Neural progenitor cell (in vitro differentiated cells): ENCODE data around the gene HHLA2. TPM values are rescaled to one million over a fixed set of nuclear protein-coding genes. Genes with fewer than 3 reads are reported as not detected.

ENCODE experiments used
- DNase-seq: peaks from one replicate; pipeline ENCODE4 v3.0.0-alpha.2; 2016; ENCODE audit warnings: low spot score
- H2AFZ ChIP-seq: fragments of 200-600 bp; sonication (generic); replicated peaks from 2 replicates; pipeline ENCODE4 v1.6.1; 2016; ENCODE audit warnings: antibody characterized with exemption
- H3F3A ChIP-seq: fragments of 200-600 bp; sonication (generic); 2 replicates; pipeline ENCODE4 v1.6.1; 2016; ENCODE audit warnings: antibody characterized with exemption, low read depth
- H3K27ac ChIP-seq: fragments of 200-600 bp; sonication (generic); 2 replicates; pipeline ENCODE4 v1.5.1; 2016; ENCODE audit warnings: mild to moderate bottlenecking
- H3K27me3 ChIP-seq: fragments of 200-600 bp; sonication (generic); 2 replicates; pipeline ENCODE4 v1.6.1; 2016; ENCODE audit warnings: mild to moderate bottlenecking, moderate library complexity
- H3K36me3 ChIP-seq: fragments of 200-600 bp; sonication (generic); 2 replicates; pipeline ENCODE4 v1.5.1; 2016
- H3K4me1 ChIP-seq: fragments of 200-600 bp; sonication (generic); 2 replicates; pipeline ENCODE4 v1.6.1; 2016; ENCODE audit warnings: mixed run types
- H3K4me2 ChIP-seq: fragments of 200-600 bp; sonication (generic); 2 replicates; pipeline ENCODE4 v1.6.1; 2016
- H3K4me3 ChIP-seq: fragments of 200-600 bp; sonication (generic); 2 replicates; pipeline ENCODE4 v1.5.1; 2016
- H3K79me2 ChIP-seq: fragments of 200-600 bp; sonication (generic); 2 replicates; pipeline ENCODE4 v1.6.1; 2016; ENCODE audit warnings: low read depth
- H3K9ac ChIP-seq: fragments of 200-600 bp; sonication (generic); 2 replicates; pipeline ENCODE4 v1.6.1; 2016
- H3K9me3 ChIP-seq: fragments of 200-600 bp; sonication (generic); 2 replicates; pipeline ENCODE4 v1.5.1; 2016; ENCODE audit warnings: low read depth
- H4K20me1 ChIP-seq: fragments of 200-600 bp; sonication (generic); 2 replicates; pipeline ENCODE4 v1.6.1; 2016; ENCODE audit warnings: low read depth
- H3K27ac Mint-ChIP-seq: 3 replicates; pipeline ENCODE4 v1.8.0; 2021; ENCODE audit warnings: mixed read lengths
- H3K27me3 Mint-ChIP-seq: 2 replicates; pipeline ENCODE4 v1.8.0; 2022; ENCODE audit warnings: low read depth, mild to moderate bottlenecking, inconsistent platforms, moderate library complexity, mixed read lengths; ENCODE audit not compliant: insufficient read depth
- H3K36me3 Mint-ChIP-seq: 3 replicates; pipeline ENCODE4 v1.8.0; 2021; ENCODE audit warnings: mixed read lengths
- H3K4me1 Mint-ChIP-seq: 3 replicates; pipeline ENCODE4 v1.8.0; 2021; ENCODE audit warnings: mixed read lengths
- H3K4me3 Mint-ChIP-seq: 3 replicates; pipeline ENCODE4 v1.8.0; 2021; ENCODE audit warnings: mild to moderate bottlenecking, moderate library complexity, mixed read lengths
- H3K9me3 Mint-ChIP-seq: 3 replicates; pipeline ENCODE4 v1.8.0; 2020; ENCODE audit warnings: mixed read lengths
- EZH2 ChIP-seq: fragments of 200-600 bp; sonication (generic); IDR thresholded peaks from 2 replicates; pipeline ENCODE4 v1.6.1; 2017; ENCODE audit warnings: antibody characterized with exemption, mild to moderate bottlenecking, moderate library complexity
- EZH2phosphoT487 ChIP-seq: fragments of 200-600 bp; sonication (generic); IDR thresholded peaks from 2 replicates; pipeline ENCODE4 v1.6.1; 2017; ENCODE audit warnings: antibody characterized with exemption
- total RNA-seq: library from RNA; depleted of rRNA; stranded (reverse); fragments of >200 nt; gene quantifications from 2 replicates; pipeline ENCODE4 v1.2.3, GENCODE V29; 2015; ENCODE audit warnings: low replicate concordance
- TF ChIP-seq, protein P1 (sequence below): fragments of 200-600 bp; sonication (generic); IDR thresholded peaks from 2 replicates; pipeline ENCODE4 v1.5.1; 2017; ENCODE audit warnings: antibody characterized with exemption, mild to moderate bottlenecking

Gene HHLA2
- total RNA-seq, 1 donor from 2014 or later, result not detected

DNA sequence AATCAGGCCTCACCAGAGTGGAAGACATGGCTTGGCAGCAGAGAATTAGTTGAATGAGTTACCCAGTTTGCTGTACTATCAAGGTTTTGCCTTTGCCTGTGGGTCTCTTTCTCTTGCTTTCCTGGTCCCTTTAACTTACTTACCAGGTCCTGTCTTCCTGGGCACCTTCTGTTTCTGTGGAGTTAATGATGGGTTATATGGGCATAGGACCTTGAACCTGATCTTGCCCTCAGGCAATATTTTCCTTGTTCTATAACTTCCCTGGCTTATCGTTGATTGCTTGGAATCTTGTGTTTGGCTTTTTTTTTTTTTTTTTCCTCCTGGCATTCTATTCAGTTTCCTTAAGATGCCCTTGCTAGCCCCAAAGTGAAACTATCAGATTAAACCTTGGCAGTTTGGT, 106.8 kb downstream of the HHLA2 start:
- Mint-ChIP-seq H3K27ac (peak overlapping the region; percentile 72), H3K4me3 (no peak overlapping the region), H3K36me3 (no peaks in the 10 kb centered on the region), H3K4me1 (peaks cover 46% of the 10 kb centered on the region), H3K9me3 (peaks cover 12% of the 10 kb centered on the region), H3K27me3 (no peaks in the 10 kb centered on the region)
- H3K4me2 ChIP-seq, result no peak overlapping the region
- no peaks in the 10 kb centered on the region for H3K36me3 ChIP-seq
- peaks cover 8% of the 10 kb centered on the region for H3K4me1 ChIP-seq
- H3F3A ChIP-seq, result no peaks in the 10 kb centered on the region
- no peak overlapping the region for H2AFZ ChIP-seq
- H3K9me3 ChIP-seq, result no peaks in the 10 kb centered on the region
- H3K27me3 ChIP-seq, result no peaks in the 10 kb centered on the region
- no peak overlapping the region for H3K9ac ChIP-seq
- DNase-seq, result no peak
- no peak overlapping the region for H3K4me3 ChIP-seq
- TF ChIP-seq EZH2 (no peak), EZH2phosphoT487 (no peak)
- TF ChIP-seq, protein P1, sequence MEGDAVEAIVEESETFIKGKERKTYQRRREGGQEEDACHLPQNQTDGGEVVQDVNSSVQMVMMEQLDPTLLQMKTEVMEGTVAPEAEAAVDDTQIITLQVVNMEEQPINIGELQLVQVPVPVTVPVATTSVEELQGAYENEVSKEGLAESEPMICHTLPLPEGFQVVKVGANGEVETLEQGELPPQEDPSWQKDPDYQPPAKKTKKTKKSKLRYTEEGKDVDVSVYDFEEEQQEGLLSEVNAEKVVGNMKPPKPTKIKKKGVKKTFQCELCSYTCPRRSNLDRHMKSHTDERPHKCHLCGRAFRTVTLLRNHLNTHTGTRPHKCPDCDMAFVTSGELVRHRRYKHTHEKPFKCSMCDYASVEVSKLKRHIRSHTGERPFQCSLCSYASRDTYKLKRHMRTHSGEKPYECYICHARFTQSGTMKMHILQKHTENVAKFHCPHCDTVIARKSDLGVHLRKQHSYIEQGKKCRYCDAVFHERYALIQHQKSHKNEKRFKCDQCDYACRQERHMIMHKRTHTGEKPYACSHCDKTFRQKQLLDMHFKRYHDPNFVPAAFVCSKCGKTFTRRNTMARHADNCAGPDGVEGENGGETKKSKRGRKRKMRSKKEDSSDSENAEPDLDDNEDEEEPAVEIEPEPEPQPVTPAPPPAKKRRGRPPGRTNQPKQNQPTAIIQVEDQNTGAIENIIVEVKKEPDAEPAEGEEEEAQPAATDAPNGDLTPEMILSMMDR, result no peak
- H3K79me2 ChIP-seq, result no peaks in the 10 kb centered on the region
- H3K27ac ChIP-seq, result no peak overlapping the region
- H4K20me1 ChIP-seq, result no peaks in the 10 kb centered on the region

DNA sequence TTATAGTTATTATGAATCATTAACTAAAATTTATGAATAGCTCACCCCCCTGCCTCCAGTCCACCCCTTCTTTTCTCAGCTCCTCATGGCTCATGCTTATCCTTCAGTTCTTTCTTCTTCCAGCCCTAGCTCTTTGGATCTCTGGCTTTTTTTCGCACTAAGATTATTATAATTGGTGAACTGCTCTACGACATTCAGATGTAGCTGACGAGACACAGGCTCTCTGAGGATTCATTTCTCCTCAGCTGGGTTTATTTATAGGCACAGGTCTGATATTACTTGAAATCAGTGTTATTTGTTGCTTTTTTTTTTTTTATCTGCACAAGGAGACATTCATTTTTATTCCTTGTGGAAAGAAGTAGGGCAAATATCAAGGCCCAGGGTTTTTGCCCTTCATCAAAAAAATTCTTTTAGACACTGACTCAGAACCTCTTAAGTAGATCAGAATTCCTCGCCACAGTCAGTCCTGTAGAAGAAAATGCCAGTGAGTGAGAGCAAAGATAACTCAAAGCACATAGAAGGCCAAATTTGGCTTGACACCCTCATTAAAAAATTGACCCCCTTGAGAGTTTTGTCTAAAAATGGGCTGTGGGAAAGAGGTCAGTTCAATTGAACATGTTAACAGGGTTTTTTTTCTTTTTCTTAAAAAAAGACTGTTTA, 107.5 kb downstream of the HHLA2 start:
- no peak overlapping the region for H3K4me3 Mint-ChIP-seq
- DNase-seq, result no peak
- no peak overlapping the region for H3K9ac ChIP-seq
- H3F3A ChIP-seq, result no peaks in the 10 kb centered on the region
- no peak overlapping the region for H2AFZ ChIP-seq
- no peaks in the 10 kb centered on the region for H3K79me2 ChIP-seq
- no peaks in the 10 kb centered on the region for H3K36me3 Mint-ChIP-seq
- H3K9me3 Mint-ChIP-seq, result peaks cover 12% of the 10 kb centered on the region
- H3K4me1 Mint-ChIP-seq, result peaks cover 46% of the 10 kb centered on the region
- H3K27me3 ChIP-seq, result no peaks in the 10 kb centered on the region
- no peak overlapping the region for H3K4me2 ChIP-seq
- H4K20me1 ChIP-seq, result no peaks in the 10 kb centered on the region
- H3K36me3 ChIP-seq, result no peaks in the 10 kb centered on the region
- no peaks in the 10 kb centered on the region for H3K9me3 ChIP-seq
- peaks cover 8% of the 10 kb centered on the region for H3K4me1 ChIP-seq
- no peak overlapping the region for H3K27ac ChIP-seq
- no peak for TF ChIP-seq EZH2
- no peak for TF ChIP-seq EZH2phosphoT487
- TF ChIP-seq, protein P1, result no peak
- peak overlapping the region; percentile 94 for H3K27ac Mint-ChIP-seq
- H3K27me3 Mint-ChIP-seq, result peaks cover 3% of the 10 kb centered on the region
- H3K4me3 ChIP-seq, result no peak overlapping the region

DNA sequence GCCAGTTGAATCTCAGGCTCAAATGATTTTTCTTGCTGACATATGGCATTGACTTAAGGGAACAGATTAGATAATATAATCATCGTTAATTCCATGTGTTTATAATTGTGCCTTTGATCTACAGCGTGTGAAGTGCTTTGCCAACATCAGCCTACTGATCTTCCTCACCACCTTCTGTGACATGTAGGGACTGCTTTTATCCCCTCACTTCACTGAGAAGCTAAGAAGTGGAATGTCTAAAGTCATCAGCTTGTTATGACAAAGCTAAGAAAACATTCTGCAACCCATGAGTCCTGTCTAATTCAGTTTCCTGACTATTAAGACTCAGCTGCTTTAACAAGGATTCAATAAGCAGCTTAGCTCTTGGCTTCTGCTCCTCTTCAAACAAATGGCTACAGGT, 108.0 kb downstream of the HHLA2 start:
- H3K9me3 ChIP-seq, result no peaks in the 10 kb centered on the region
- no peak overlapping the region for H2AFZ ChIP-seq
- H3K9ac ChIP-seq, result no peak overlapping the region
- Mint-ChIP-seq H3K27me3 (peaks cover 3% of the 10 kb centered on the region), H3K9me3 (peaks cover 9% of the 10 kb centered on the region), H3K27ac (peak overlapping the region; percentile 94), H3K4me1 (peaks cover 46% of the 10 kb centered on the region), H3K36me3 (no peaks in the 10 kb centered on the region), H3K4me3 (no peak overlapping the region)
- H3K4me3 ChIP-seq, result no peak overlapping the region
- TF ChIP-seq, protein P1, result no peak
- TF ChIP-seq EZH2, result no peak
- no peak for TF ChIP-seq EZH2phosphoT487
- H3K27ac ChIP-seq, result no peak overlapping the region
- DNase-seq, result peak; percentile 11
- H3F3A ChIP-seq, result no peaks in the 10 kb centered on the region
- peaks cover 8% of the 10 kb centered on the region for H3K4me1 ChIP-seq
- no peak overlapping the region for H3K4me2 ChIP-seq
- no peaks in the 10 kb centered on the region for H3K27me3 ChIP-seq
- H3K79me2 ChIP-seq, result no peaks in the 10 kb centered on the region
- H3K36me3 ChIP-seq, result no peaks in the 10 kb centered on the region
- H4K20me1 ChIP-seq, result no peaks in the 10 kb centered on the region
